A549 (cell line): ENCODE measurements around the gene ZBP1. TPM values are rescaled to one million over a fixed set of nuclear protein-coding genes. Genes with fewer than 3 reads are reported as not detected.

ENCODE experiments used
- ATAC-seq, 2 experiments: fragments of 200-7000 bp in 1 of 2; fragments of >200 bp in 1 of 2; cut with Nextera tagmentation in 1 of 2; cut with Tn5 transposase in 1 of 2; 3 replicates each; pipeline versions ENCODE4 v1.8.0 to v1.9.1; 2018 to 2020; ENCODE audit warnings: mild to moderate bottlenecking in 1 of 2, moderate library complexity in 1 of 2
- CTCF ChIA-PET: fragments of 300-600 bp; sonication (Branson Sonifier 250); formaldehyde crosslinking; extraction: SDS; loops from one replicate; lab custom pipeline; 2021; ENCODE audit warnings: antibody characterized with exemption, inconsistent platforms; lab: Yijun Ruan, JAX
- POLR2A ChIA-PET: fragments of 350-600 bp; formaldehyde crosslinking; extraction: SDS; loops from one replicate; lab custom pipeline; 2021; ENCODE audit warnings: antibody characterized with exemption, inconsistent platforms; lab: Yijun Ruan, JAX
- DNase-seq, 2 experiments: peaks; one replicate each; pipeline versions ENCODE4 v3.0.0 to v3.0.0-alpha.2; 2011 to 2016; ENCODE audit warnings: low read depth in 1 of 2, low spot score in 1 of 2
- FAIRE-seq: peaks from 2 replicates; lab custom pipeline; 2011; peaks lifted over from hg19 to GRCh38; lab: Jason Lieb, UNC
- H3K27ac ChIP-seq, 2 experiments: fragments of >200 bp; sonication (Bioruptor Twin); formaldehyde crosslinking; 3 replicates each; pipeline ENCODE4 v1.5.1; 2016 to 2017
- H3K4me1 ChIP-seq: fragments of >200 bp; sonication (Bioruptor Twin); formaldehyde crosslinking; 3 replicates; pipeline ENCODE4 v1.6.1; 2016
- H3K4me2 ChIP-seq: fragments of >200 bp; sonication (Bioruptor Twin); formaldehyde crosslinking; 3 replicates; pipeline ENCODE4 v1.6.1; 2016
- H3K4me3 ChIP-seq: fragments of >200 bp; sonication (Bioruptor Twin); formaldehyde crosslinking; 3 replicates; pipeline ENCODE4 v1.5.1; 2016
- H3K9me3 ChIP-seq: fragments of >200 bp; sonication (Bioruptor Twin); formaldehyde crosslinking; 3 replicates; pipeline ENCODE4 v1.6.1; 2016
- CHD4 ChIP-seq: fragments of 200-600 bp; sonication (generic); IDR thresholded peaks from 2 replicates; pipeline ENCODE4 v1.6.1; 2016; ENCODE audit warnings: antibody characterized with exemption, mild to moderate bottlenecking, borderline replicate concordance
- EP300 ChIP-seq, 2 experiments: fragments of >200 bp; sonication (Bioruptor Twin); formaldehyde crosslinking; IDR thresholded peaks; 2 replicates in 1 of 2; 3 replicates in 1 of 2; pipeline ENCODE4 v1.6.1; 2016 to 2017
- FOSB ChIP-seq: fragments of 250-450 bp; sonication (Bioruptor Pico); IDR thresholded peaks from 2 replicates; pipeline ENCODE4 v1.5.0; 2020; ENCODE audit warnings: mild to moderate bottlenecking, moderate library complexity
- FOSL2 ChIP-seq, 2 experiments: fragments of 450-650 bp in 1 of 2; fragments of >200 bp in 1 of 2; sonication (Bioruptor Twin) in 1 of 2; formaldehyde crosslinking; IDR thresholded peaks; 2 replicates each; pipeline versions ENCODE4 v1.5.0 to v1.6.1; 2016 to 2020; ENCODE audit warnings: mild to moderate bottlenecking in 1 of 2, moderate library complexity in 1 of 2
- FOXS1 ChIP-seq: fragments of 250-450 bp; sonication (Bioruptor Pico); IDR thresholded peaks from 2 replicates; pipeline ENCODE4 v1.5.0; 2020; ENCODE audit warnings: mild to moderate bottlenecking, moderate library complexity
- GATA3 ChIP-seq: IDR thresholded peaks from 2 replicates; pipeline ENCODE4 v1.6.1; 2012; ENCODE audit warnings: borderline replicate concordance
- HOXB13 ChIP-seq: fragments of 250-450 bp; sonication (Bioruptor Pico); IDR thresholded peaks from 2 replicates; pipeline ENCODE4 v1.5.0; 2020; ENCODE audit warnings: low read depth, mild to moderate bottlenecking, moderate library complexity
- HOXB5 ChIP-seq: fragments of 250-450 bp; sonication (Bioruptor Pico); IDR thresholded peaks from 2 replicates; pipeline ENCODE4 v1.5.0; 2020; ENCODE audit warnings: mild to moderate bottlenecking, moderate library complexity
- JUN ChIP-seq, 2 experiments: fragments of >200 bp; sonication (Bioruptor Twin); formaldehyde crosslinking; IDR thresholded peaks; 2 replicates in 1 of 2; 3 replicates in 1 of 2; pipeline ENCODE4 v1.6.1; 2016 to 2017
- JUNB ChIP-seq: fragments of >200 bp; sonication (Bioruptor Twin); formaldehyde crosslinking; IDR thresholded peaks from 2 replicates; pipeline ENCODE4 v1.6.1; 2016
- MAFK ChIP-seq: fragments of 450-650 bp; IDR thresholded peaks from 2 replicates; pipeline ENCODE4 v1.6.1; 2014; ENCODE audit not compliant: partially characterized antibody
- MAZ ChIP-seq: fragments of 150-350 bp; IDR thresholded peaks from 2 replicates; pipeline ENCODE4 v1.6.1; 2014; ENCODE audit warnings: antibody characterized with exemption, low read depth, low read length, borderline replicate concordance
- MYC ChIP-seq: IDR thresholded peaks from 2 replicates; pipeline ENCODE4 v1.6.1; 2012; ENCODE audit warnings: mild to moderate bottlenecking, inconsistent platforms, low read length, improper control_type of control experiment, borderline replicate concordance
- NFE2L2 ChIP-seq: fragments of 150-350 bp; conservative IDR thresholded peaks from 2 replicates; pipeline ENCODE4 v1.6.1; 2014; ENCODE audit warnings: low read length
- RAD21 ChIP-seq, 2 experiments: fragments of >200 bp in 1 of 2; sonication (Bioruptor Twin) in 1 of 2; formaldehyde crosslinking in 1 of 2; IDR thresholded peaks in 1 of 2; conservative IDR thresholded peaks in 1 of 2; 2 replicates in 1 of 2; 3 replicates in 1 of 2; pipeline ENCODE4 v1.6.1; 2012 to 2018; ENCODE audit warnings: inconsistent platforms in 1 of 2
- RARB ChIP-seq: fragments of 250-450 bp; sonication (Bioruptor Pico); IDR thresholded peaks from 2 replicates; pipeline ENCODE4 v1.8.0; 2021; ENCODE audit warnings: mild to moderate bottlenecking, moderate library complexity
- RCOR1 ChIP-seq: fragments of 150-350 bp; IDR thresholded peaks from 2 replicates; pipeline ENCODE4 v1.6.1; 2014; ENCODE audit warnings: antibody characterized with exemption, low read length, low read depth
- TFCP2L1 ChIP-seq: fragments of 250-450 bp; sonication (Bioruptor Pico); IDR thresholded peaks from 2 replicates; pipeline ENCODE4 v1.5.0; 2021; ENCODE audit warnings: mild to moderate bottlenecking
- TP53 ChIP-seq: fragments of 250-450 bp; sonication (Bioruptor Pico); IDR thresholded peaks from 2 replicates; pipeline ENCODE4 v1.5.0; 2021; ENCODE audit warnings: mild to moderate bottlenecking, moderate library complexity
- ZC3H11A ChIP-seq: fragments of 450-650 bp; IDR thresholded peaks from 2 replicates; pipeline ENCODE4 v1.6.1; 2014; ENCODE audit warnings: antibody characterized with exemption, mild to moderate bottlenecking
- ZFP36 ChIP-seq: fragments of 450-650 bp; IDR thresholded peaks from 2 replicates; pipeline ENCODE4 v1.6.1; 2014; ENCODE audit warnings: borderline replicate concordance; ENCODE audit not compliant: partially characterized antibody
- WGBS: methylation state at CpG from one replicate; pipeline ENCODE4 v1.1.6; 2017; ENCODE audit errors: missing lambda C conversion rate; 5-methylcytosine and 5-hydroxymethylcytosine counted together
- polyA plus RNA-seq, 4 experiments: library from polyadenylated mRNA; depleted of rRNA in 3 of 4; stranded (reverse); fragments of >200 nt; fragmentation: RNase III in 1 of 4; extraction: RNeasy Plus Mini Kit Qiagen cat#74134 plus additional on column Dnase treatment in 1 of 4; gene quantifications; 2 replicates in 3 of 4; 3 replicates in 1 of 4; pipeline ENCODE4 v1.2.3, GENCODE V29; 2011 to 2017
- TF ChIP-seq, protein P1 (sequence below): fragments of >200 bp; sonication (Bioruptor Twin); formaldehyde crosslinking; IDR thresholded peaks from 2 replicates; pipeline ENCODE4 v1.6.1; 2016

ZBP1 gene
- polyA plus RNA-seq, 2 of the 4 experiments (the other 2 are of a cell fraction), result 0.05 TPM; not detected in 1

DNA sequence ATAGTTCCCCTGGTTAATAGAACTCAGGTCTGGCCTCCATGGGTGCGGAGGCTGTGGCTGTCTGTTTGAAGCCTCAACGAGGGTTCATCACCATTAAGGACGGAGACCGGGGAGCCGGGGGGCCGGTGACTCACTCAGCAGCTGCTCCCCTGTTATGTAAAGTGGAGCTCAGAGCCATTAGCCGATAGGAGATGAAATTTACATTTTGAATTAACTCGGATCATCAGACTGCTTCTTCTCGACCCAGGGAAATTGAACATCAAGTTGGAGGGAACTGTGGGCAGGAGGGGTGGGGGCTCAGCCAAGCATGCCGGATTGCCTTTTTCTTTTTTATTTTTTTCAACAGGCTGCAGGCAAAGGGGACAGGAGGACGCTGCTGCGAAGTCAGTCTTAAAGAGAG lies 47.0 kb downstream of the ZBP1 start:
- TF ChIP-seq, protein P1, sequence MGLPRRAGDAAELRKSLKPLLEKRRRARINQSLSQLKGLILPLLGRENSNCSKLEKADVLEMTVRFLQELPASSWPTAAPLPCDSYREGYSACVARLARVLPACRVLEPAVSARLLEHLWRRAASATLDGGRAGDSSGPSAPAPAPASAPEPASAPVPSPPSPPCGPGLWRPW, result no peak
- no peak for TF ChIP-seq JUN (IDR thresholded peaks at IDR 0.05)
- no peak for TF ChIP-seq FOSB (CRISPR knock-in tag)
- TF ChIP-seq MYC, result no peak
- no peak for TF ChIP-seq EP300 (IDR thresholded peaks at IDR 0.05)
- TF ChIP-seq MAZ, result no peak
- no peak for TF ChIP-seq ZC3H11A
- no peak for TF ChIP-seq CHD4
- no peak for DNase-seq
- Histone ChIP-seq H3K4me3 (no peak overlapping the region), H3K27ac (no peak overlapping the region), H3K4me2 (no peak overlapping the region), H3K9me3 (no peaks in the 10 kb centered on the region; the same call in 2 of the 3 replicates), H3K4me1 (no peaks in the 10 kb centered on the region)
- FAIRE-seq, result no peak
- no peak for ATAC-seq
- WGBS, result 42% methylated on average over 10 of the region's 12 CpGs
- ChIA-PET POLR2A (no interaction called here), CTCF (interaction anchor here (1.0 to 2.5 kb wide), 6 partner anchors 9 to 637 kb away, joined by 3 to 13 read pairs (median 3); no protein-coding TSS in a partner anchor)

DNA sequence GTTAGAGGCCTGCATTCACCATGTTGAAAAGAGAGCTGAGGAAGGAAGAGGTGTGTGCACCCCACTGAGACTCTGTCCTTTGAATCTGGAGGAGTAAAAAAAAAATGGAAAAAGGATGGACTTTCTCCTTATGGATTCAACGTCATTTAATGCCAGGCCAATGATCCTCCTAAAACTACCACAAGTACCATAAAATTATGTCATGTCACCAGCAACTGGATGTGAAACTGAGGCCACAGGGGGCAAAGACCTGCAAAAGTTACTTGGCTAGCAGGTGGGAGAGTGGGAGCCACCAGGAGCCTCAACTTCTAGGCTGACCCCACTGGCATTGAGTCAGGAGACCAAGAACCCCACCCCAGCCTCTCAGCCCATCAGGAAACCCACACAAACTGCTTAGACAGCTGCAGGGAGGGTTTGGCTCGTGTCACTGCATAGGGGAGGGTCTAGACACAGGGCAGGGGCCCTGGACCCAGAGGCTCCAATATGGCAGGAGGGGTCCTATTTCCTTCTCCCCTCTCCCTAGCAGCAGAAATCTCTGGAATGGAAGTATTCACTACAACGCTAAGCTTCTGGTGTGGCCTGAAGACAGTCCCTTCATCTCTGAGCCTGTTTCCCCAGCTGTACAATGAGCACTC lies 48.3 kb downstream of the ZBP1 start:
- ChIA-PET POLR2A (no interaction called here), CTCF (interaction anchor here (0.7 to 3.3 kb wide), 6 partner anchors 10 to 58 kb away, joined by 3 to 13 read pairs (median 4); no protein-coding TSS in a partner anchor)
- WGBS, result 79% methylated on average over 3 of the region's 3 CpGs
- Histone ChIP-seq H3K4me1 (no peaks in the 10 kb centered on the region), H3K9me3 (no peaks in the 10 kb centered on the region; the same call in 2 of the 3 replicates), H3K4me2 (no peak overlapping the region), H3K4me3 (no peak overlapping the region), H3K27ac (no peak overlapping the region)
- no peak for DNase-seq
- no peak for ATAC-seq
- TF ChIP-seq TP53, result no peak
- TF ChIP-seq FOXS1 (CRISPR knock-in tag), result no peak
- TF ChIP-seq RAD21 (conservative IDR thresholded peaks at IDR 0.05 in 1 of 2, IDR thresholded peaks at IDR 0.05 in 1 of 2), result no peak
- no peak for FAIRE-seq

DNA sequence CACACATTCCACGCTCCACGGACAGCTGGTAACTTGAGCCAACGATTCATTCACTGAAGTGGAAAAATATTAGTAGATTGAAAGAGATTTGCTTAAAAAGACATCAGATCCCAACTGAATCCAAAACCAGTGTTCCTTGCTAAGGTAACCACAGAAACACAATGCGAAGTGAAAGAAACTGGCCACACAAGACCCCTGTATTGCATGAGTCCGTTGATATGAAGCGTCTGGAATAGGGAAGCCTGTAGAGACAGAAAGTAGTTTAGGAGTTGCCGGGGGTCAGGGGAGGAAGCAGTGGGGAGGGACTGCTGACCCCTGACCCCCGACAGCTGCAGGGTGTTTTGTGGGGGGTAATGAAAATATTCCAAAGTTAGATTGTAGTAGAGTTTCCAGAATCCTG lies 49.3 kb downstream of the ZBP1 start:
- H3K4me1 ChIP-seq, result no peaks in the 10 kb centered on the region
- no peaks in the 10 kb centered on the region; the same call in 2 of the 3 replicates for H3K9me3 ChIP-seq
- no peak for TF ChIP-seq NFE2L2
- TF ChIP-seq MAFK, result no peak
- no peak for TF ChIP-seq HOXB5 (CRISPR knock-in tag)
- TF ChIP-seq JUNB, result no peak
- TF ChIP-seq RCOR1, result no peak
- no peak for TF ChIP-seq ZC3H11A
- no peak for TF ChIP-seq TFCP2L1 (CRISPR knock-in tag)
- TF ChIP-seq GATA3, result no peak
- no peak for TF ChIP-seq ZFP36
- no peak for TF ChIP-seq HOXB13 (CRISPR knock-in tag)
- TF ChIP-seq RARB (CRISPR knock-in tag), result no peak
- no peak for TF ChIP-seq MAZ
- TF ChIP-seq FOSL2 (IDR thresholded peaks at IDR 0.05), result no peak
- no peak for TF ChIP-seq FOSL2 (CRISPR knock-in tag; IDR thresholded peaks at IDR 0.05)
- H3K4me3 ChIP-seq, result no peak overlapping the region
- no peak overlapping the region for H3K4me2 ChIP-seq
- ChIA-PET CTCF (interaction anchor here (0.7 to 3.3 kb wide), 5 partner anchors 11 to 75 kb away, joined by 3 to 8 read pairs (median 4); no protein-coding TSS in a partner anchor), POLR2A (no interaction called here)
- DNase-seq, result no peak
- no peak for FAIRE-seq
- no peak overlapping the region for H3K27ac ChIP-seq
- no peak for ATAC-seq
- 62% methylated on average over 8 of the region's 8 CpGs for WGBS
